H1 (cell line): ENCODE measurements around the gene PCSK4. TPM values are rescaled to one million over a fixed set of nuclear protein-coding genes. Genes with fewer than 3 reads are reported as not detected.

Experiments
- CTCF ChIA-PET: fragments of 300-600 bp; sonication (Branson Sonifier 250); formaldehyde crosslinking; loops from one replicate; lab custom pipeline; 2021; ENCODE audit not compliant: partially characterized antibody; lab: Charles Lee
- POLR2A ChIA-PET: fragments of 300-600 bp; sonication (Branson Sonifier 250); formaldehyde crosslinking; loops from one replicate; lab custom pipeline; 2021; ENCODE audit warnings: inconsistent platforms; ENCODE audit not compliant: partially characterized antibody; lab: Charles Lee
- DNase-seq, 2 experiments: peaks; one replicate each; pipeline versions ENCODE4 v3.0.0 to v3.0.0-alpha.2; 2010 to 2022; ENCODE audit warnings: low spot score in 2 of 2, low read depth in 1 of 2, mixed read lengths in 1 of 2
- FAIRE-seq: peaks from 2 replicates; lab custom pipeline; 2011; peaks lifted over from hg19 to GRCh38; lab: Jason Lieb, UNC
- H2AFZ ChIP-seq: 2 replicates; pipeline ENCODE4 v1.8.1; 2012; ENCODE audit warnings: low read length, inconsistent platforms
- H2AK5ac ChIP-seq: 2 replicates; pipeline ENCODE4 v1.6.1; 2013; ENCODE audit warnings: low read depth, low read length
- H2BK120ac ChIP-seq: replicated peaks from 2 replicates; pipeline ENCODE3; 2013; ENCODE audit warnings: low read depth, low read length, inconsistent platforms
- H2BK12ac ChIP-seq: 2 replicates; pipeline ENCODE4 v1.6.1; 2013; ENCODE audit warnings: low read depth, low read length
- H2BK15ac ChIP-seq: 2 replicates; pipeline ENCODE4 v1.6.1; 2013; ENCODE audit warnings: low read length
- H2BK20ac ChIP-seq: 2 replicates; pipeline ENCODE4 v1.6.1; 2013; ENCODE audit warnings: low read length
- H2BK5ac ChIP-seq: 2 replicates; pipeline ENCODE4 v1.6.1; 2013; ENCODE audit warnings: low read depth, low read length
- H3K14ac ChIP-seq: 2 replicates; pipeline ENCODE4 v1.6.1; 2013; ENCODE audit warnings: inconsistent platforms; ENCODE audit not compliant: insufficient read length
- H3K18ac ChIP-seq: 2 replicates; pipeline ENCODE4 v1.6.1; 2013; ENCODE audit warnings: low read length; ENCODE audit errors: extremely low read depth
- H3K23ac ChIP-seq: 2 replicates; pipeline ENCODE4 v1.6.1; 2013; ENCODE audit warnings: inconsistent platforms; ENCODE audit not compliant: insufficient read length
- H3K23me2 ChIP-seq: 2 replicates; pipeline ENCODE4 v1.6.1; 2013; ENCODE audit warnings: low read depth, low read length
- H3K27ac ChIP-seq: 2 replicates; pipeline ENCODE4 v1.6.1; 2011; ENCODE audit warnings: low read depth, low read length, inconsistent platforms
- H3K27me3 ChIP-seq, 4 experiments: replicated peaks in 1 of 4; 1 replicate in 1 of 4; 2 replicates in 3 of 4; pipeline versions ENCODE4 v1.6.1 to v1.8.1; 2011 to 2013; ENCODE audit warnings: low read length in 3 of 4, mild to moderate bottlenecking in 3 of 4, inconsistent platforms in 2 of 4, mixed read lengths in 2 of 4, moderate library complexity in 1 of 4; ENCODE audit not compliant: control insufficient read depth in 3 of 4, insufficient read depth in 3 of 4; ENCODE audit errors: extremely low read depth in 1 of 4
- H3K36me3 ChIP-seq, 4 experiments: 2 replicates each; pipeline versions ENCODE4 v1.6.1 to v1.8.1; 2011 to 2013; ENCODE audit warnings: mild to moderate bottlenecking in 4 of 4, low read length in 3 of 4, moderate library complexity in 2 of 4, control low read depth in 1 of 4, inconsistent platforms in 1 of 4; ENCODE audit not compliant: insufficient read depth in 4 of 4, control insufficient read depth in 2 of 4
- H3K4ac ChIP-seq: replicated peaks from 2 replicates; pipeline ENCODE3; 2013; ENCODE audit warnings: low read length, low read depth, mixed read lengths, inconsistent platforms; ENCODE audit not compliant: insufficient read length
- H3K4me1 ChIP-seq, 4 experiments: replicated peaks in 1 of 4; 1 replicate in 1 of 4; 2 replicates in 3 of 4; pipeline versions ENCODE4 v1.6.1 to v1.8.1; 2011 to 2013; ENCODE audit warnings: low read length in 3 of 4, inconsistent platforms in 2 of 4, mixed read lengths in 1 of 4; ENCODE audit not compliant: insufficient read depth in 4 of 4, control insufficient read depth in 3 of 4
- H3K4me2 ChIP-seq, 2 experiments: 2 replicates each; pipeline versions ENCODE4 v1.6.1 to v1.8.1; 2011 to 2013; ENCODE audit warnings: low read depth in 2 of 2, low read length in 2 of 2, control low read depth in 1 of 2, inconsistent platforms in 1 of 2, mild to moderate bottlenecking in 1 of 2; ENCODE audit not compliant: insufficient read depth in 1 of 2
- H3K4me3 ChIP-seq, 4 experiments: fragments of 200-600, 300-600 bp in 1 of 4; sonication (generic), shearing (Covaris generic), sonication (Bioruptor Twin) in 1 of 4; 2 replicates each; pipeline versions ENCODE4 v1.5.1 to v1.8.1; 2011 to 2016; ENCODE audit warnings: low read length in 4 of 4, low read depth in 3 of 4, control low read depth in 2 of 4, inconsistent platforms in 2 of 4, mild to moderate bottlenecking in 2 of 4, mixed read lengths in 1 of 4, moderate library complexity in 1 of 4; ENCODE audit not compliant: insufficient read depth in 2 of 4; ENCODE audit errors: extremely low read depth in 1 of 4
- H3K56ac ChIP-seq: replicated peaks from 2 replicates; pipeline ENCODE3; 2013; ENCODE audit warnings: low read depth, mild to moderate bottlenecking, mixed read lengths, low read length, inconsistent platforms; ENCODE audit not compliant: insufficient read length
- H3K79me1 ChIP-seq: 2 replicates; pipeline ENCODE4 v1.6.1; 2013; ENCODE audit warnings: low read depth, low read length, control low read depth
- H3K79me2 ChIP-seq, 2 experiments: 2 replicates each; pipeline versions ENCODE4 v1.6.1 to v1.8.1; 2012 to 2013; ENCODE audit warnings: low read length in 2 of 2, mild to moderate bottlenecking in 2 of 2, inconsistent platforms in 1 of 2; ENCODE audit not compliant: insufficient read depth in 2 of 2, control insufficient read depth in 1 of 2
- H3K9ac ChIP-seq, 4 experiments: replicated peaks in 1 of 4; 1 replicate in 1 of 4; 2 replicates in 3 of 4; pipeline versions ENCODE4 v1.6.1 to v1.8.1; 2011 to 2013; ENCODE audit warnings: low read depth in 3 of 4, low read length in 3 of 4, control low read depth in 2 of 4, mild to moderate bottlenecking in 2 of 4, moderate library complexity in 2 of 4, inconsistent platforms in 1 of 4; ENCODE audit errors: extremely low read depth in 1 of 4
- H3K9me3 ChIP-seq, 2 experiments: 2 replicates each; pipeline versions ENCODE4 v1.6.1 to v1.8.1; 2012 to 2013; ENCODE audit warnings: mild to moderate bottlenecking in 2 of 2, moderate library complexity in 2 of 2, control low read depth in 1 of 2, inconsistent platforms in 1 of 2, low read depth in 1 of 2, low read length in 1 of 2, mixed read lengths in 1 of 2; ENCODE audit not compliant: insufficient read depth in 2 of 2
- H4K20me1 ChIP-seq, 2 experiments: replicated peaks in 1 of 2; 2 replicates each; pipeline versions ENCODE3 to v1.8.1; 2011 to 2013; ENCODE audit warnings: inconsistent platforms in 2 of 2, low read length in 2 of 2, mild to moderate bottlenecking in 1 of 2; ENCODE audit not compliant: insufficient read depth in 2 of 2, control insufficient read depth in 1 of 2
- H4K5ac ChIP-seq: 2 replicates; pipeline ENCODE4 v1.6.1; 2013; ENCODE audit warnings: low read length, low read depth, mixed read lengths, inconsistent platforms; ENCODE audit not compliant: insufficient read length
- H4K8ac ChIP-seq: 2 replicates; pipeline ENCODE4 v1.8.0; 2013; ENCODE audit warnings: mild to moderate bottlenecking, moderate library complexity, low read length, inconsistent platforms; ENCODE audit not compliant: insufficient read depth; ENCODE audit errors: extremely low read depth
- H4K91ac ChIP-seq: replicated peaks from 2 replicates; pipeline ENCODE3; 2013; ENCODE audit warnings: low read length, mixed read lengths, inconsistent platforms; ENCODE audit not compliant: insufficient read length
- PHF8 ChIP-seq: fragments of 200-600 bp; sonication (generic); conservative IDR thresholded peaks from 2 replicates; pipeline ENCODE4 v1.7.1; 2012; ENCODE audit warnings: low read depth, mild to moderate bottlenecking, inconsistent platforms, low read length, moderate library complexity
- WGBS, 2 experiments: shearing (Covaris generic) in 1 of 2; methylation state at CpG; one replicate each; pipeline versions ENCODE4 v1.1.6 to v1.1.7; 2013 to 2015; ENCODE audit warnings: low lambda C conversion rate in 2 of 2, mixed read lengths in 2 of 2, inconsistent platforms in 1 of 2, low coverage in 1 of 2, missing lambda C conversion rate in 1 of 2; ENCODE audit not compliant: insufficient replicate concordance in 2 of 2, insufficient coverage in 1 of 2, insufficient read length in 1 of 2; ENCODE audit errors: extremely low coverage in 1 of 2, missing lambda C conversion rate in 1 of 2; 5-methylcytosine and 5-hydroxymethylcytosine counted together
- polyA plus RNA-seq, 7 experiments: library from polyadenylated mRNA; depleted of rRNA in 3 of 7; stranded (reverse) in 5 of 7; unstranded in 2 of 7; fragments of >200 nt in 5 of 7; fragments of 200-250 nt in 2 of 7; gene quantifications; 1 replicate in 5 of 7; 2 replicates in 1 of 7; 4 replicates in 1 of 7; pipeline versions ENCODE4 v1.2.1 to v1.2.3, GENCODE V29; 2011 to 2013; ENCODE audit warnings: missing spikeins in 2 of 7, mixed read lengths in 2 of 7
- total RNA-seq: library from RNA; stranded (reverse); fragmentation: NEBNext Ultra II Directional; extraction: Animal tissue kit (Norgen Biotek cat#: 25700); gene quantifications from 2 replicates; pipeline ENCODE4 v1.2.1, GENCODE V29; 2021

PCSK4 gene
- total and polyA plus RNA-seq, 2 of the 8 experiments (the other 6 are each of a cell fraction or from before 2014, with no cell fraction given): 9.8 to 10.7 TPM

DNA sequence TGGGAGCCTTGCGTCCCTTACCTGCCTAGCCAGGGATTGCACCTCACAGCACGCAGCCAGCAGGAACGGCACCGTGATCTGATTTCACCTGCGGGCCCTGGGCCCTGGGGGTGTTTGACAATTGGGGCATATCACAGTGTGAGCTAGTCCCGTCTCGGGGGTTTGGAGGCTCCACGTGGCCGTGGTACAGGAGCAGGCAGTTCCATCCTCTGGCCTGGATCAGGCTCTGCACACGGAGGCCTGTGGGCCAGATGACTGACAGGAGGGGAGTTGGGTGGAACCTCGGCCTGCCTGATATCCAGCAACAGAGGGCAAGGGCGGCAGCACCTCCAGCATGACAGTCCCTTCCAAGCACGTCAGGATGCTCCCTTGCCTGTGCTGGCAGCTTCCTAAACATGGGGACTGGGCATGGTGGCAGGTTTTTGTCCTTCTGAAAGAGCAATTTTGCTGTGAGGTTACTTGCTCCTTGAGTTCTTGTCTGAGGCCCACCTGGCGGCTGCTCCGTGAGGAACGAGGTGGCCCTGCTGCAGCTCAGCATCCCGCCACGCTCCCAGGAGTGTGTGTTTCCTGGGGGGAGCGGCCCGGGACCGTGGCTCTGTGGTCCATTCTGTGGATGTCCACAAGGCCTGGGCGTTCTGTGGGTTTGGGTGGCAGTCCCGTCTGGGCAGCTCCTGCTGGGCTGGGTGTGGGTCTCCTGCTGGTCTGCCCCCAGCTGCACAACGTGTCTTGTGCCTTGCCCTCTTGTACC, 58.2 kb downstream of the PCSK4 start:
- Histone ChIP-seq H2BK20ac (no peak overlapping the region), H2AFZ (no peak overlapping the region), H3K79me1 (0 out of 2 replicates have a peak, but pooled peaks cover 2% of the 10 kb centered on the region), H2BK5ac (no peak overlapping the region), H4K91ac (no peak overlapping the region), H4K20me1 (peaks cover 15 to 26% of the 10 kb centered on the region in 2 experiments), H2BK15ac (no peak overlapping the region), H3K4me3 (no peak overlapping the region), H2BK12ac (no peak overlapping the region), H3K4me1 (no peaks in the 10 kb centered on the region), H3K27me3 (no peaks in the 10 kb centered on the region), H4K8ac (peak overlapping the region; percentile 57; the same call in 1 of the 2 replicates), H3K36me3 (peaks cover 28 to 60% (median 52%) of the 10 kb centered on the region in 4 experiments), H3K4ac (no peak overlapping the region), H3K79me2 (peaks cover 0 to 2% of the 10 kb centered on the region in 2 experiments; a peak in 1 of 4 replicates), H3K9ac (no peak overlapping the region), H3K4me2 (no peak overlapping the region), H3K23ac (no peak overlapping the region), H3K23me2 (no peaks in the 10 kb centered on the region), H2AK5ac (no peak overlapping the region), H3K27ac (no peak overlapping the region), H3K18ac (no peak overlapping the region), H3K14ac (no peak overlapping the region), H3K56ac (no peak overlapping the region), H4K5ac (no peak overlapping the region), H3K9me3 (no peaks in the 10 kb centered on the region), H2BK120ac (no peak overlapping the region)
- FAIRE-seq (no peak), DNase-seq (no peak)
- 97% methylated on average over 24 of the region's 24 CpGs; no CpG with 5 or more reads in 1 of the 2 experiments for WGBS, 2 experiments
- POLR2A ChIA-PET: interaction anchor here (0.9 to 2.7 kb wide), 6 partner anchors 10 to 60 kb away, joined by 3 to 12 read pairs (median 5); no protein-coding TSS in a partner anchor
- TF ChIP-seq PHF8: no peak
- CTCF ChIA-PET: interaction anchor here (2.9 kb wide), 1 partner anchor 13 kb away, joined by 6 read pairs; no protein-coding TSS in a partner anchor

Other genes with a start within 250 kb of the PCSK4 start
- gene ATP5F1D, start 248.6 kb downstream of the PCSK4 start, total RNA-seq: 174 and 182 TPM in 2 replicates
- 249 and 338 TPM in 2 replicates for gene ATP5F1D, start 248.6 kb downstream of the PCSK4 start, polyA plus RNA-seq (2011; rRNA removed)
- 159 and 166 TPM in 2 replicates for gene MIDN, start 241.8 kb downstream of the PCSK4 start, total RNA-seq
- gene MIDN, start 241.8 kb downstream of the PCSK4 start, polyA plus RNA-seq (2011; rRNA removed): 39.8 and 86.0 TPM in 2 replicates
- 175 TPM in 2 replicates for gene CIRBP, start 221.0 kb downstream of the PCSK4 start, total RNA-seq
- 199 and 331 TPM in 2 replicates for gene CIRBP, start 221.0 kb downstream of the PCSK4 start, polyA plus RNA-seq (2011; rRNA removed)
- gene FAM174C, start 214.8 kb downstream of the PCSK4 start, total RNA-seq: 44.5 and 54.6 TPM in 2 replicates
- gene FAM174C, start 214.8 kb downstream of the PCSK4 start, polyA plus RNA-seq (2011; rRNA removed): 125 and 159 TPM in 2 replicates
- 7.0 and 10.3 TPM in 2 replicates for gene EFNA2, start 204.5 kb downstream of the PCSK4 start, total RNA-seq
- gene EFNA2, start 204.5 kb downstream of the PCSK4 start, polyA plus RNA-seq (2011; rRNA removed): 4.0 and 10.1 TPM in 2 replicates
- gene NDUFS7, start 106.4 kb downstream of the PCSK4 start, total RNA-seq: 78.1 and 92.7 TPM in 2 replicates
- 309 and 372 TPM in 2 replicates for gene NDUFS7, start 106.4 kb downstream of the PCSK4 start, polyA plus RNA-seq (2011; rRNA removed)
- 17.2 TPM in 2 replicates for gene GAMT, start 88.8 kb downstream of the PCSK4 start, total RNA-seq
- 35.6 and 45.3 TPM in 2 replicates for gene GAMT, start 88.8 kb downstream of the PCSK4 start, polyA plus RNA-seq (2011; rRNA removed)
- 341 and 343 TPM in 2 replicates for gene DAZAP1, start 82.8 kb downstream of the PCSK4 start, total RNA-seq
- gene DAZAP1, start 82.8 kb downstream of the PCSK4 start, polyA plus RNA-seq (2011; rRNA removed): 79.6 and 139 TPM in 2 replicates
- gene RPS15, start 52.0 kb downstream of the PCSK4 start, total RNA-seq: 1,562 and 1,589 TPM in 2 replicates
- gene RPS15, start 52.0 kb downstream of the PCSK4 start, polyA plus RNA-seq (2011; rRNA removed): 3,890 and 4,770 TPM in 2 replicates
- gene APC2, start 40.2 kb downstream of the PCSK4 start, total RNA-seq: 3.7 and 4.1 TPM in 2 replicates
- 1.3 and 3.3 TPM in 2 replicates for gene APC2, start 40.2 kb downstream of the PCSK4 start, polyA plus RNA-seq (2011; rRNA removed)
- 41.3 and 41.4 TPM in 2 replicates for gene C19orf25, start 11.1 kb downstream of the PCSK4 start, total RNA-seq
- 67.4 and 92.2 TPM in 2 replicates for gene C19orf25, start 11.1 kb downstream of the PCSK4 start, polyA plus RNA-seq (2011; rRNA removed)
- 12.6 and 13.4 TPM in 2 replicates for gene REEP6, start 831 bp upstream of the PCSK4 start, total RNA-seq
- 20.7 and 31.4 TPM in 2 replicates for gene REEP6, start 831 bp upstream of the PCSK4 start, polyA plus RNA-seq (2011; rRNA removed)
- gene ADAMTSL5, start 22.7 kb upstream of the PCSK4 start, total RNA-seq: 0.99 and 1.4 TPM in 2 replicates
- 0.82 and 2.6 TPM in 2 replicates for gene ADAMTSL5, start 22.7 kb upstream of the PCSK4 start, polyA plus RNA-seq (2011; rRNA removed)
- gene PLK5, start 33.7 kb upstream of the PCSK4 start, total RNA-seq: 0.43 and 1.2 TPM in 2 replicates
- gene PLK5, start 33.7 kb upstream of the PCSK4 start, polyA plus RNA-seq (2011; rRNA removed): 0.45 and 0.82 TPM in 2 replicates
- 78.8 and 83.4 TPM in 2 replicates for gene MEX3D, start 78.0 kb upstream of the PCSK4 start, total RNA-seq
- gene MEX3D, start 78.0 kb upstream of the PCSK4 start, polyA plus RNA-seq (2011; rRNA removed): 20.8 and 32.1 TPM in 2 replicates
- 110 and 115 TPM in 2 replicates for gene MBD3, start 102.5 kb upstream of the PCSK4 start, total RNA-seq
- gene MBD3, start 102.5 kb upstream of the PCSK4 start, polyA plus RNA-seq (2011; rRNA removed): 88.2 and 113 TPM in 2 replicates
- 162 and 179 TPM in 2 replicates for gene UQCR11, start 115.1 kb upstream of the PCSK4 start, total RNA-seq
- 171 and 209 TPM in 2 replicates for gene UQCR11, start 115.1 kb upstream of the PCSK4 start, polyA plus RNA-seq (2011; rRNA removed)
- gene TCF3, start 162.3 kb upstream of the PCSK4 start, total RNA-seq: 340 and 348 TPM in 2 replicates
- 241 and 471 TPM in 2 replicates for gene TCF3, start 162.3 kb upstream of the PCSK4 start, polyA plus RNA-seq (2011; rRNA removed)